Activated CD8-positive, alpha-beta T cell treated with anti-CD3 and anti-CD28 coated beads, Interleukin-2, amount 10 ng/mL, durations not matched to agents 7 days and 5 days (primary cell): ENCODE measurements around the gene OGFRL1. TPM values are rescaled to one million over a fixed set of nuclear protein-coding genes. Genes with fewer than 3 reads are reported as not detected.
A peak's percentile ranks its signal among the peaks of the same experiment; 100 is the strongest.

Experiments
- ATAC-seq: fragments of 150-1000 bp; cut with Tn5 transposase; one replicate; pipeline ENCODE4 v1.10.0; 2021; ENCODE audit warnings: moderate library complexity
- CTCF ChIA-PET: fragments of 350-600 bp; sonication (Branson Sonifier 250); formaldehyde crosslinking; loops from one replicate; lab custom pipeline; 2021; ENCODE audit warnings: antibody characterized with exemption; lab: Charles Lee
- POLR2A ChIA-PET: fragments of 350-600 bp; sonication (Branson Sonifier 250); formaldehyde crosslinking; loops from one replicate; lab custom pipeline; 2021; ENCODE audit warnings: antibody characterized with exemption; lab: Charles Lee
- DNase-seq: peaks from one replicate; pipeline ENCODE4 v3.0.0-alpha.2; 2020
- H3K27ac Mint-ChIP-seq: one replicate; pipeline ENCODE4 v1.8.0; 2021; ENCODE audit warnings: mild to moderate bottlenecking, mixed read lengths
- H3K27me3 Mint-ChIP-seq: one replicate; pipeline ENCODE4 v1.8.0; 2021; ENCODE audit warnings: low read depth, mixed read lengths
- H3K36me3 Mint-ChIP-seq: one replicate; pipeline ENCODE4 v1.8.0; 2021; ENCODE audit warnings: low read depth, mixed read lengths
- H3K4me1 Mint-ChIP-seq: one replicate; pipeline ENCODE4 v1.8.0; 2021; ENCODE audit warnings: low read depth, mixed read lengths
- H3K4me3 Mint-ChIP-seq: one replicate; pipeline ENCODE4 v1.8.0; 2021; ENCODE audit warnings: mild to moderate bottlenecking, mixed read lengths
- H3K9me3 Mint-ChIP-seq: one replicate; pipeline ENCODE4 v1.8.0; 2022; ENCODE audit warnings: mixed read lengths; ENCODE audit not compliant: insufficient read depth
- total RNA-seq, 2 experiments: library from RNA; stranded (reverse); gene quantifications; one replicate each; pipeline ENCODE4 v1.2.3, GENCODE V29; 2021

Gene OGFRL1
- 1 to 10 TPM; 8.4 to 8.8 TPM for total RNA-seq

- no peaks in the 10 kb centered on the region for H3K9me3 Mint-ChIP-seq
- H3K4me1 Mint-ChIP-seq: peaks cover 33% of the 10 kb centered on the region
- ATAC-seq: peak; percentile 93
- peaks cover 11% of the 10 kb centered on the region for H3K36me3 Mint-ChIP-seq
- H3K27me3 Mint-ChIP-seq: peaks cover 6% of the 10 kb centered on the region
- peak within 1 kb of the TSS; percentile 74 for H3K27ac Mint-ChIP-seq
- DNase-seq: peak; percentile 81
- POLR2A ChIA-PET: interaction anchor here (0.9 to 1.0 kb wide), 4 partner anchors 8 to 90 kb away, joined by 3 read pairs; no protein-coding TSS in a partner anchor
- peak within 1 kb of the TSS; percentile 75 for H3K4me3 Mint-ChIP-seq
- CTCF ChIA-PET: interaction anchor here (0.7 to 0.9 kb wide), 2 partner anchors 18 to 32 kb away, joined by 3 to 4 read pairs; no protein-coding TSS in a partner anchor
These were observed at the start of gene OGFRL1 for GRCh38 chr6:71288228-71289038. TSS of gene OGFRL1 (plus strand) at chr6:71288811. CDS start at chr6:71288937, 126 bp downstream.

- ATAC-seq (no peak), DNase-seq (no peak)
- H3K4me3 Mint-ChIP-seq: no peak overlapping the region
- ChIA-PET POLR2A (no interaction called here), CTCF (no interaction called here)
- H3K27me3 Mint-ChIP-seq: peaks cover 13% of the 10 kb centered on the region
- no peaks in the 10 kb centered on the region for H3K4me1 Mint-ChIP-seq
- no peaks in the 10 kb centered on the region for H3K9me3 Mint-ChIP-seq
- no peak overlapping the region for H3K27ac Mint-ChIP-seq
- H3K36me3 Mint-ChIP-seq: no peaks in the 10 kb centered on the region
These were observed 48.9 kb upstream of the OGFRL1 start for GRCh38 chr6:71239694-71240093.

- ChIA-PET CTCF (no interaction called here), POLR2A (no interaction called here)
- Mint-ChIP-seq H3K36me3 (no peaks in the 10 kb centered on the region), H3K4me3 (no peak overlapping the region), H3K9me3 (no peaks in the 10 kb centered on the region), H3K4me1 (peaks cover 3% of the 10 kb centered on the region), H3K27me3 (peaks cover 5% of the 10 kb centered on the region), H3K27ac (no peak overlapping the region)
- ATAC-seq: no peak
- no peak for DNase-seq
These were observed 43.2 kb upstream of the OGFRL1 start for GRCh38 chr6:71245265-71246049.

GRCh38 chr6:71246596-71246995, 42.0 kb upstream of the OGFRL1 start:
- H3K36me3 Mint-ChIP-seq: no peaks in the 10 kb centered on the region
- H3K4me3 Mint-ChIP-seq: no peak overlapping the region
- no peak overlapping the region for H3K27ac Mint-ChIP-seq
- ATAC-seq: no peak
- POLR2A ChIA-PET: interaction anchor here (0.6 kb wide), 1 partner anchor 35 kb away, joined by 3 read pairs; no protein-coding TSS in a partner anchor
- CTCF ChIA-PET: no interaction called here
- peaks cover 3% of the 10 kb centered on the region for H3K27me3 Mint-ChIP-seq
- no peak for DNase-seq
- H3K9me3 Mint-ChIP-seq: no peaks in the 10 kb centered on the region
- H3K4me1 Mint-ChIP-seq: peaks cover 3% of the 10 kb centered on the region

- H3K9me3 Mint-ChIP-seq: no peaks in the 10 kb centered on the region
- no peak for ATAC-seq
- H3K27me3 Mint-ChIP-seq: peaks cover 3% of the 10 kb centered on the region
- POLR2A ChIA-PET: interaction anchor here (1.2 kb wide), 1 partner anchor 40 kb away, joined by 3 read pairs; no protein-coding TSS in a partner anchor
- H3K4me3 Mint-ChIP-seq: no peak overlapping the region
- H3K27ac Mint-ChIP-seq: no peak overlapping the region
- H3K4me1 Mint-ChIP-seq: peaks cover 3% of the 10 kb centered on the region
- no peaks in the 10 kb centered on the region for H3K36me3 Mint-ChIP-seq
- no peak for DNase-seq
- CTCF ChIA-PET: interaction anchor here (1.2 kb wide), 1 partner anchor 9 kb away, joined by 3 read pairs; no protein-coding TSS in a partner anchor
These were observed 40.3 kb upstream of the OGFRL1 start for GRCh38 chr6:71248306-71248765.

- H3K36me3 Mint-ChIP-seq: no peaks in the 10 kb centered on the region
- no peak overlapping the region for H3K4me3 Mint-ChIP-seq
- no peak for DNase-seq
- H3K27me3 Mint-ChIP-seq: peaks cover 3% of the 10 kb centered on the region
- H3K4me1 Mint-ChIP-seq: peaks cover 3% of the 10 kb centered on the region
- ChIA-PET POLR2A (interaction anchor here (0.5 to 1.2 kb wide), 2 partner anchors 39 to 58 kb away, joined by 3 read pairs; no protein-coding TSS in a partner anchor), CTCF (interaction anchor here (1.2 kb wide), 1 partner anchor 9 kb away, joined by 3 read pairs; no protein-coding TSS in a partner anchor)
- H3K27ac Mint-ChIP-seq: no peak overlapping the region
- no peaks in the 10 kb centered on the region for H3K9me3 Mint-ChIP-seq
- no peak for ATAC-seq
These were observed 39.6 kb upstream of the OGFRL1 start for GRCh38 chr6:71248878-71249544.

GRCh38 chr6:71250099-71250602, 38.5 kb upstream of the OGFRL1 start:
- Mint-ChIP-seq H3K27ac (no peak overlapping the region), H3K36me3 (no peaks in the 10 kb centered on the region), H3K9me3 (no peaks in the 10 kb centered on the region), H3K4me3 (no peak overlapping the region), H3K27me3 (peaks cover 3% of the 10 kb centered on the region), H3K4me1 (peaks cover 3% of the 10 kb centered on the region)
- POLR2A ChIA-PET: interaction anchor here (1.0 kb wide), 1 partner anchor 40 kb away, joined by 3 read pairs; no protein-coding TSS in a partner anchor
- ATAC-seq: no peak
- CTCF ChIA-PET: no interaction called here
- DNase-seq: no peak

- no peak overlapping the region for H3K27ac Mint-ChIP-seq
- ATAC-seq (no peak), DNase-seq (no peak)
- H3K36me3 Mint-ChIP-seq: no peaks in the 10 kb centered on the region
- no peaks in the 10 kb centered on the region for H3K9me3 Mint-ChIP-seq
- H3K4me1 Mint-ChIP-seq: peaks cover 3% of the 10 kb centered on the region
- ChIA-PET CTCF (no interaction called here), POLR2A (no interaction called here)
- peaks cover 3% of the 10 kb centered on the region for H3K27me3 Mint-ChIP-seq
- H3K4me3 Mint-ChIP-seq: no peak overlapping the region
These were observed 36.2 kb upstream of the OGFRL1 start for GRCh38 chr6:71252410-71252809.

GRCh38 chr6:71252960-71253359, 35.7 kb upstream of the OGFRL1 start:
- H3K4me1 Mint-ChIP-seq: peaks cover 3% of the 10 kb centered on the region
- no peak for ATAC-seq
- DNase-seq: no peak
- H3K27ac Mint-ChIP-seq: no peak overlapping the region
- no peaks in the 10 kb centered on the region for H3K36me3 Mint-ChIP-seq
- ChIA-PET CTCF (interaction anchor here (0.6 kb wide), 1 partner anchor 917 kb away, joined by 3 read pairs; no protein-coding TSS in a partner anchor), POLR2A (no interaction called here)
- H3K4me3 Mint-ChIP-seq: no peak overlapping the region
- peaks cover 3% of the 10 kb centered on the region for H3K27me3 Mint-ChIP-seq
- no peaks in the 10 kb centered on the region for H3K9me3 Mint-ChIP-seq

- H3K27me3 Mint-ChIP-seq: peaks cover 3% of the 10 kb centered on the region
These were observed 34.3 kb upstream of the OGFRL1 start for GRCh38 chr6:71254323-71254722.

More at GRCh38 chr6:71254323-71254722, 34.3 kb upstream of the OGFRL1 start:
- Mint-ChIP-seq H3K4me1 (peaks cover 3% of the 10 kb centered on the region), H3K4me3 (no peak overlapping the region), H3K36me3 (no peaks in the 10 kb centered on the region), H3K9me3 (no peaks in the 10 kb centered on the region), H3K27ac (no peak overlapping the region)
- CTCF ChIA-PET: no interaction called here
- DNase-seq: no peak
- no peak for ATAC-seq
- POLR2A ChIA-PET: no interaction called here
